NCI-H526 treated with DMSO at 0.1 percent for 48 hours (cell line): ENCODE measurements around the gene PACSIN2.
"Not testable (repeated sequence)": the region's sequence is repeated elsewhere in the genome, so short reads cannot be mapped to it uniquely, and the experiment has no call there.

Experiments used
- DNase-seq: peaks from one replicate; lab custom pipeline; 2025; lab: John Stamatoyannopoulos, UW

The PACSIN2 gene

DNA sequence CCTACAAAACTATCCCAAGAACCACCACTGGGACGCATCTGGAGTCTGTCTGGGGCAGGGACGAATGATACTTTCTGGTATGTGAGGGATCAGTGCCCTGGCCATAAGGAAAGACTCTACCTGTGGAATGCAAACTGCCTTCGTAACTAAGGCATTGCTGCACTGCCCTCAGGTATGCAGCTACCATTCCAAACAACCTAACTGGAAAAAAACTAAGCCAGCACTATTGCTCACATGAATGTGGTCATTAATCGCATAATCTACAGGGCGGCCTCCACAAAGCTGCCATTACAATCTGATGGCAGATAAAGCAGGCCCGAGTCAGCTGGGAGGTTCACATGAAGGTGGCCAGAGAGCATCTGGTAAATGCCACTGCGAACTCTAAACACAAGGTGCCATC, 3.9 kb downstream of the PACSIN2 start:
- no peak for DNase-seq

DNA sequence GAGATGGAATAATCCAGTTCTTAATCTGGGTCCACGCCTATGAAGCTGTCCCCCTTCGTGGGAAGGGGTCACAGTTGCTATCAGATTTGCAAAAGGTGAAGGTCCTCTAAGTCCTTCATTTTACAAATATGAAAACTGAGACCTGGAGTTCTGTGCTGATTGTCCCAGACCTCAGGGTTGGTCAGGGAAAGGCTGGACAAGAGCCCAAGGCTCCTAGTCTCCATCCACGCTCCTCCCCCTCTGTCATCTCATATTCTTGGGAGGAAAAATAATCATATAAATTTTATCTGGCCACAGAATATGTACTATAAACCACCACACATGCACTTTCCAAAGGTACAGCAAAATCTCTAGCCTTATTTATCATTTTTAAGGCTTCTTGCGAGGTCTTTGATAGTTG, 5.5 kb downstream of the PACSIN2 start:
- DNase-seq: no peak

GRCh38 chr22:43008921-43009320, 6.0 kb downstream of the PACSIN2 start:
- no peak for DNase-seq

- DNase-seq: no peak
Observed at GRCh38 chr22:43008509-43008908, 6.4 kb downstream of the PACSIN2 start.

- no peak for DNase-seq
Observed at GRCh38 chr22:43007519-43008102, 7.3 kb downstream of the PACSIN2 start.

GRCh38 chr22:43006753-43007152, 8.2 kb downstream of the PACSIN2 start:
- no peak for DNase-seq

DNA sequence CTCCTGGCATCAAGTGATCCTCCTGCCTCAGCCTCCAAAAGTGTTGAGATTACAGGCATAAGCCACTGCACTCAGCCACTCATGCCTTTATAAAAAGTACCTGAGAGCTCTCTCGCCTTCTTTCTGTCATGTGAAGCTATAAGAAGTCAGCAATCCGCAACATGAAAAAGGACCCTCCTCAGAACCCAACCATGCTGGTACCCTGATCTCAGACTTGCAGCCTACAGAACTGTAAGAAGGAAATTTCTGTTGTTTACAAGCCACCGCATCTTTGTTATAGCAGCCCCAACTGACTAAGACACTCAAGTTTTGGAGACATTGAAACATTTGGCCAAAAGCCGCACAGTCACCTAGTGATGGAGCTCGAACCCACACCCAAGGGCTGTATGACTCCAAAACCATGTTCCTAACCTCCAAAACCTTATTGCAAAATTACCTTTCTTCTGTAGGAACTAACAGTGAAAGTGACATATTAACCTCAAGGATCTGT, 8.9 kb downstream of the PACSIN2 start:
- DNase-seq: no peak

GRCh38 chr22:43005106-43005505, 9.8 kb downstream of the PACSIN2 start:
- DNase-seq: no peak

GRCh38 chr22:43004362-43005035, 10.4 kb downstream of the PACSIN2 start:
- DNase-seq: peak; percentile 1

GRCh38 chr22:43002202-43002586, 12.8 kb downstream of the PACSIN2 start:
- no peak for DNase-seq

DNA sequence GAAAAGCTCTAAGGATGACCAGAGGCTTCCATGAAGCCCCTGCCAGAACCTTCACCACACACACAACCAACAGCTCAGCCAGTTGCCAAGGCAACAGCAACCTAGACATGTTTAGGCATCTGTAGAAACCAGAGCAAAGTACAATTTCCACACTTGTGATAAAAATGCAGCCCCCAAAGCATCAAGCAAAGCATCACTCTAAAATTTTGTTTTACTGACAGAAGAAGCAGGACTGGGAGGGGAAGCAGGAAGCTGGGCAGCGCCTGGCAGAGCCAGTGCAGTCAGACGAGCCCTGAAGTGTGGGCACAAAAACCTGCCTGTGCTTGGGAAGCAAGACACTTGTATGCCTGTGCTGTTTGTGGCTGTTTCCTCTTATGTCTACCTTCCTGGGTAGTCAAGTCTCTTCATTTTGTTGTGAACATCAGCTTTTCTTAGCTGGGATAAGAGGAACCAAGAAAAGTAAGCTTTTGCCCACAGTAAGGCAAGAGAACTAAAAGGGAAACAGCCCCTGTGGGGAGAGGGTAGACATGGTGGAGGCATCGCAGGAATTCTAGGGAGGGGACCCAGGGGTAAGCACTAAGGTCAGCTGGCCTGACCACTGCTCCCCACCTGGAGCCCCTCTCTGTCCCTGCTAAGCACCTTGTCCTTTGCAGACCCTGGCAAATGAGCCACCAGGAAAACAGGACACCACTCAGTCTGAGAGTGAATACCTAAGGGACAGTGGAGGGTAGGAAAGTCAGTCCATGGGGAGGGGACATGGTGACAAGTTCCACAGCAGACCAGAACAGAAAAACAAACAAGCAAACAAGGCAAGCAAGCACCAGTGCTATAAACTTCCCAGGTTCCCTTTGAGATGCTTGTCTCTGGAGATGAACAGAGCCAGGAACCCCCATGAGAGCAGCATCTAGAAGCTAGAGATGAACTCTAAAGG, 13.4 kb downstream of the PACSIN2 start:
- no peak for DNase-seq

GRCh38 chr22:43000441-43001175, 14.3 kb downstream of the PACSIN2 start:
- no peak for DNase-seq

DNA sequence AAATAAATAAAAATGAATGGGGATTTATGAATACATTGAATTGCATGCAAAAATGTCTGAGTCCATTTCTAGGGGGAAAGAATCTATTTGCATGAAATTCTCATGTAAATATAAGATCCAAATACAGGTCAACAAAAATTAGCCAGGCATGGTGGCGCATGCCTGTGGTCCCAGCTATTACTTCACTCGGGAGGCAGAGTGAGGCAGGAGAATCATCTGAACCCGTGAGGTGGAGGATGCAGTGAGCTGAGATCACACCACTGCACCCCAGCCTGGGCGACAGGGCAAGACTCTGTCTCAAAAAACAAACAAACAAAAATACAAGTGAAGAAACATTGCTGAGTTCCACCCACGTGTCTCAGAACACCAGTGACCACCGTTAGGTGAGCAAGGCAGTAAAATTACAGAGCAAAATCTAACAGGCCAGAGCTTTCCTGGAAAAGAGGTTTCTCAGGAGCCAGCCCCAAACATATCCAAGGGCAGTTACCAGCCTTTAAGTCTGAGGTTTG, 17.3 kb downstream of the PACSIN2 start:
- peak; percentile 39 for DNase-seq

DNA sequence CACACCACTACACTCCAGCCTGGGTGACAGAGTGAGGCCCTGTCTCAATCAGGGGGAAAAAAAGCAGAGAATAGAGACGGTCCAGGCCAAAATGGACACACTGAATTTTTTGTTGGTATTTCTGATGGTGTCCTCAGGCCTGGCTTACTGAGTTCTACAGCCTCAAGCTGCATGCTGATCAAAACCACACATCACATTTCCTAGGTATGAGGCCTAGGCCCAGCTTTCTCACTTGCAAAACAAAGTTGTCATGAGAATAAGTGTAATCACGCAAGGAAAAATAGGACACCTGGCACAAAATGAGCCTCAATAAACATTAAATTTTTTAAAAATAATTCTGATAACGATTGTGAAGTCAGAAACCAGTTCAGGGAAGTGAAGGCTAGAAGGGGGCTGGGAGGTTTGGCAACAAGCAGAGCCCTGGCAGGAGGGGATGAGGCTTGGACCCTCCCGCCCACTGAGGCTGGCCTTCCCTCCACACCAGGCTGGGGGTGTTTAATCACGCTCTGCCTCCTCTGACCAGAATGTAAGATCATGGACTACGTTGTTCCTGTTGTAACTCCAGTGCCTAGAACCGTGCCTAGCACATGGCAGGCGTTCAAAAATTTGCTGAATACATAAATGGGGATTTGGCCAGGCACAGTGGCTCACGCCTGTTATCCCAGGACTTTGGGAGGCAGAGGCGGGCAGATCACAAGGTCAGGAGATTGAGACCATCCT, 18.1 kb downstream of the PACSIN2 start:
- DNase-seq: no peak

GRCh38 chr22:42995654-42996053, 19.3 kb downstream of the PACSIN2 start:
- DNase-seq: not testable (repeated sequence)

DNA sequence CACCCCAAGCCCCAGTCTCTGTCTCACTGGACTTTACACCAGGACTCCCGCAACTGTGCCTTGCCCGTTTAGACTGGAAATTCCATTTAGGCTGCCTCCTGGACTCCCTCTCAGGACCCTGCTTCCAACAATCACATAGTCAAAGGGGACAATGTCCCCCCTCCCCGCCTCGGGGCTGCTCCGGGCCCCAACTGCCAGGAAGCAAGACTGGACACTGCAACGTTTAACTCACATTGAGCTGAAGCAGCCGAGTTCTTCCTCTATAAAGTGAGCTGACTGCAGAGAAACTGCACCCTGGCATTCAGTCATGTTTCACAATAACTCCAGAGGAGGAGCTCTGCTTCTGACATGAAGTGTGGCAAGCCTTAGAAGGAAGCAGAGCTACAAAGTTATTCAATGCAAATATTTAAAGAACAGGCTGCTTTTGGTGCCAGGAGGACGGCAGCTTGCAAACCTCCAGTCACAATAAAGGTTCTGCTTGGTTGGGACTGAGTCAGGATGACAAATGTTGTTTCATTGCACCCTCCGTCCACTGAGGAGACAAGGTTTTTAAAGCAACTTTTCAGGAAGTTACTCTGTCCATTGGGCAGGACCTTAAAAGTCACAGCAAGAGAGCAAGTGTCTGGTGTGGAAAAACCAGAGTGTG, 19.9 kb downstream of the PACSIN2 start:
- DNase-seq: peak; percentile 15

- DNase-seq: no peak
Observed at GRCh38 chr22:42994276-42994916, 20.6 kb downstream of the PACSIN2 start.

- DNase-seq: no peak
Observed at GRCh38 chr22:42993651-42994275, 21.2 kb downstream of the PACSIN2 start.

GRCh38 chr22:42992886-42993479, 22.0 kb downstream of the PACSIN2 start:
- DNase-seq: no peak
